ENCODE results near the gene CHST11.

DNA sequence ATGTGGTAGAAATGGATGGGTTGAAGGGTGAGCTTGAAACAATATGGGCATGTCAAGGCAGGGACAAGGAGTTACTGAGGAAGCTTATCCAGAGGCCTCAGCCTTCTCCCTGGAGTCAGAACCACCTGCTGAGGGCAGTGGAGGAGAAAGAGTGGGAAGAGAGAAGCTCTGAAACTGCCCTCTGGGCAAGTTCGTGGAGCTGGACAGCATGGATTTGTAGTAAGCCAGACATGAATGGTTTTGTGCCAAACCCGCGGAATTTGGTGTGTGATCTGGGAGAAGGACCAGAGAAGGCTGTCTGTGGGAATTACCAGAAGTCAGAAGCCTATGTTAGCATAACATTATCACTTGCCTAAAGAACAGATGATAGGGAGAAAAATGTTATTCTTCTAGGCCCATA, 336.5 kb downstream of the CHST11 start:
- TF ChIP-seq, protein P1, sequence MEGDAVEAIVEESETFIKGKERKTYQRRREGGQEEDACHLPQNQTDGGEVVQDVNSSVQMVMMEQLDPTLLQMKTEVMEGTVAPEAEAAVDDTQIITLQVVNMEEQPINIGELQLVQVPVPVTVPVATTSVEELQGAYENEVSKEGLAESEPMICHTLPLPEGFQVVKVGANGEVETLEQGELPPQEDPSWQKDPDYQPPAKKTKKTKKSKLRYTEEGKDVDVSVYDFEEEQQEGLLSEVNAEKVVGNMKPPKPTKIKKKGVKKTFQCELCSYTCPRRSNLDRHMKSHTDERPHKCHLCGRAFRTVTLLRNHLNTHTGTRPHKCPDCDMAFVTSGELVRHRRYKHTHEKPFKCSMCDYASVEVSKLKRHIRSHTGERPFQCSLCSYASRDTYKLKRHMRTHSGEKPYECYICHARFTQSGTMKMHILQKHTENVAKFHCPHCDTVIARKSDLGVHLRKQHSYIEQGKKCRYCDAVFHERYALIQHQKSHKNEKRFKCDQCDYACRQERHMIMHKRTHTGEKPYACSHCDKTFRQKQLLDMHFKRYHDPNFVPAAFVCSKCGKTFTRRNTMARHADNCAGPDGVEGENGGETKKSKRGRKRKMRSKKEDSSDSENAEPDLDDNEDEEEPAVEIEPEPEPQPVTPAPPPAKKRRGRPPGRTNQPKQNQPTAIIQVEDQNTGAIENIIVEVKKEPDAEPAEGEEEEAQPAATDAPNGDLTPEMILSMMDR (IDR thresholded peaks at IDR 0.05): peak in 1 of 7 experiments; percentile 19
- no peak for TF ChIP-seq POLR2A (IDR thresholded peaks at IDR 0.05)
